GM23338 (cell line): ENCODE results near the gene METAP1D.

ENCODE experiments used
- CREB1 ChIP-seq: fragments of 250-450 bp; sonication (Bioruptor Pico); IDR thresholded peaks from 2 replicates; pipeline ENCODE4 v1.5.0; 2020; ENCODE audit warnings: low read depth, mild to moderate bottlenecking, moderate library complexity
- CTCF ChIP-seq, 2 experiments: fragments of 200-600 bp in 1 of 2; sonication (generic) in 1 of 2; conservative IDR thresholded peaks; 2 replicates each; pipeline versions ENCODE4 v1.5.1 to v1.6.1; 2016 to 2017; ENCODE audit warnings: antibody characterized with exemption in 2 of 2, low read depth in 2 of 2, mild to moderate bottlenecking in 2 of 2, moderate library complexity in 1 of 2
- ETS1 ChIP-seq: IDR thresholded peaks from 2 replicates; pipeline ENCODE4 v1.6.1; 2016; ENCODE audit warnings: antibody characterized with exemption
- EZH2 ChIP-seq: fragments of 200-600 bp; sonication (generic); IDR thresholded peaks from one replicate; pipeline ENCODE4 v1.8.0; 2017; ENCODE audit warnings: antibody characterized with exemption, mild to moderate bottlenecking, low read depth; ENCODE audit not compliant: unreplicated experiment
- EZH2phosphoT487 ChIP-seq: fragments of 200-600 bp; sonication (generic); IDR thresholded peaks from one replicate; pipeline ENCODE4 v1.8.1; 2018; ENCODE audit warnings: antibody characterized with exemption; ENCODE audit not compliant: unreplicated experiment
- JUNB ChIP-seq: IDR thresholded peaks from one replicate; pipeline ENCODE4 v1.6.1; 2016; ENCODE audit warnings: antibody characterized with exemption; ENCODE audit not compliant: unreplicated experiment
- NANOG ChIP-seq: IDR thresholded peaks from 2 replicates; pipeline ENCODE4 v1.6.1; 2016; ENCODE audit warnings: antibody characterized with exemption, borderline replicate concordance
- POLR2AphosphoS5 ChIP-seq: IDR thresholded peaks from 2 replicates; pipeline ENCODE4 v1.6.1; 2016; ENCODE audit warnings: antibody characterized with exemption, low read depth
- REST ChIP-seq: IDR thresholded peaks from one replicate; pipeline ENCODE4 v1.6.1; 2018; ENCODE audit warnings: antibody characterized with exemption; ENCODE audit not compliant: unreplicated experiment
- ZNF331 ChIP-seq: fragments of 250-450 bp; sonication (Bioruptor Pico); IDR thresholded peaks from 2 replicates; pipeline ENCODE4 v1.5.0; 2020; ENCODE audit warnings: low read depth, mild to moderate bottlenecking, moderate library complexity

GRCh38 chr2:172109256-172109987 lies 109.7 kb downstream of the METAP1D start:
- TF ChIP-seq POLR2AphosphoS5 = no peak
- TF ChIP-seq CTCF (conservative IDR thresholded peaks at IDR 0.05; ENCODE audit: low read depth in 2 of 2) = no peak
- TF ChIP-seq ETS1 = no peak
- no peak for TF ChIP-seq ZNF331 (CRISPR knock-in tag)
- no peak for TF ChIP-seq EZH2phosphoT487
- peak; percentile 74 for TF ChIP-seq EZH2
- no peak for TF ChIP-seq REST
- TF ChIP-seq JUNB = no peak
- TF ChIP-seq NANOG = no peak
- TF ChIP-seq CREB1 = no peak
